Liver (tissue), 9 donors: ENCODE measurements around the gene RPS6KA1. TPM values are rescaled to one million over a fixed set of nuclear protein-coding genes. Genes with fewer than 3 reads are reported as not detected.

ENCODE experiments used
- DNase-seq: peaks from one replicate; pipeline ENCODE4 v3.0.0-alpha.2; 2017; ENCODE audit warnings: low spot score
- H3K27ac ChIP-seq, 2 donors: one replicate each; pipeline ENCODE4 v1.7.0; 2013; ENCODE audit warnings: inconsistent platforms in 2 of 2, low read length in 2 of 2, control low read depth in 1 of 2, low read depth in 1 of 2, mild to moderate bottlenecking in 1 of 2
- H3K27me3 ChIP-seq, 4 donors: one replicate each; pipeline versions ENCODE4 v1.6.1 to v1.7.0; 2013; ENCODE audit warnings: low read length in 3 of 4, inconsistent platforms in 1 of 4, mild to moderate bottlenecking in 1 of 4, moderate library complexity in 1 of 4; ENCODE audit not compliant: control insufficient read depth in 4 of 4, insufficient read depth in 4 of 4
- H3K36me3 ChIP-seq, 4 donors: one replicate each; pipeline versions ENCODE4 v1.6.1 to v1.7.0; 2013; ENCODE audit warnings: low read length in 3 of 4, mild to moderate bottlenecking in 3 of 4, low read depth in 1 of 4, moderate library complexity in 1 of 4; ENCODE audit not compliant: control insufficient read depth in 4 of 4, insufficient read depth in 3 of 4
- H3K4me1 ChIP-seq, 4 donors: one replicate each; pipeline versions ENCODE4 v1.6.1 to v1.7.0; 2013; ENCODE audit warnings: low read length in 3 of 4, mild to moderate bottlenecking in 3 of 4, moderate library complexity in 1 of 4; ENCODE audit not compliant: control insufficient read depth in 4 of 4, insufficient read depth in 4 of 4
- H3K4me3 ChIP-seq, 3 donors: one replicate each; pipeline versions ENCODE4 v1.6.1 to v1.7.0; 2013; ENCODE audit warnings: low read length in 3 of 3, control low read depth in 1 of 3, low read depth in 1 of 3, mild to moderate bottlenecking in 1 of 3
- H3K9ac ChIP-seq, 2 donors: one replicate each; pipeline ENCODE4 v1.7.0; 2013; ENCODE audit warnings: low read length in 2 of 2, mild to moderate bottlenecking in 2 of 2, moderate library complexity in 2 of 2, control low read depth in 1 of 2, low read depth in 1 of 2
- H3K9me3 ChIP-seq, 4 donors: one replicate each; pipeline versions ENCODE4 v1.6.1 to v1.7.0; 2013; ENCODE audit warnings: low read length in 3 of 4; ENCODE audit not compliant: control insufficient read depth in 4 of 4
- ATF3 ChIP-seq: IDR thresholded peaks from 2 replicates; pipeline ENCODE4 v1.6.1; 2016; ENCODE audit warnings: antibody characterized with exemption
- FOXA1 ChIP-seq: IDR thresholded peaks from 2 replicates; pipeline ENCODE4 v1.6.1; 2016; ENCODE audit warnings: antibody characterized with exemption
- GABPA ChIP-seq, 2 donors: IDR thresholded peaks in 1 of 2; conservative IDR thresholded peaks in 1 of 2; 2 replicates each; pipeline ENCODE4 v1.6.1; 2016; ENCODE audit warnings: antibody characterized with exemption in 2 of 2, mild to moderate bottlenecking in 1 of 2, moderate library complexity in 1 of 2
- HNF4A ChIP-seq, 2 donors: conservative IDR thresholded peaks; 2 replicates each; pipeline ENCODE4 v1.6.1; 2016; ENCODE audit warnings: antibody characterized with exemption in 2 of 2, mild to moderate bottlenecking in 2 of 2
- HNF4G ChIP-seq: IDR thresholded peaks from 2 replicates; pipeline ENCODE4 v1.6.1; 2016; ENCODE audit warnings: antibody characterized with exemption
- JUND ChIP-seq, 2 donors: IDR thresholded peaks; 2 replicates each; pipeline ENCODE4 v1.6.1; 2016; ENCODE audit warnings: antibody characterized with exemption in 2 of 2
- MAX ChIP-seq: IDR thresholded peaks from 2 replicates; pipeline ENCODE4 v1.6.1; 2016; ENCODE audit warnings: antibody characterized with exemption
- NR2F2 ChIP-seq: IDR thresholded peaks from 2 replicates; pipeline ENCODE4 v1.6.1; 2016; ENCODE audit warnings: antibody characterized with exemption
- RAD21 ChIP-seq, 2 donors: IDR thresholded peaks; 2 replicates each; pipeline ENCODE4 v1.6.1; 2016; ENCODE audit warnings: antibody characterized with exemption in 2 of 2, mild to moderate bottlenecking in 2 of 2
- REST ChIP-seq: IDR thresholded peaks from 2 replicates; pipeline ENCODE4 v1.6.1; 2016; ENCODE audit warnings: antibody characterized with exemption, mild to moderate bottlenecking
- RXRA ChIP-seq, 2 donors: IDR thresholded peaks; 2 replicates each; pipeline ENCODE4 v1.6.1; 2017 to 2018; ENCODE audit warnings: antibody characterized with exemption in 2 of 2, mild to moderate bottlenecking in 1 of 2
- SP1 ChIP-seq: IDR thresholded peaks from 2 replicates; pipeline ENCODE4 v1.6.1; 2018; ENCODE audit warnings: antibody characterized with exemption, mild to moderate bottlenecking
- TAF1 ChIP-seq: conservative IDR thresholded peaks from 2 replicates; pipeline ENCODE4 v1.6.1; 2016; ENCODE audit warnings: antibody characterized with exemption, mild to moderate bottlenecking
- ZBTB33 ChIP-seq: IDR thresholded peaks from 2 replicates; pipeline ENCODE4 v1.6.1; 2016; ENCODE audit warnings: antibody characterized with exemption
- WGBS: extraction: QIAGEN DNeasy Blood & Tissue Kit; methylation state at CpG from one replicate; pipeline ENCODE4 v1.1.7; 2013; 5-methylcytosine and 5-hydroxymethylcytosine counted together
- polyA plus RNA-seq, 2 donors: library from polyadenylated mRNA; stranded (reverse) in 1 of 2; unstranded in 1 of 2; fragments of 200-250 nt in 1 of 2; fragments of >200 nt in 1 of 2; fragmentation: Nextera tagmentation in 1 of 2; extraction: Ambion mirVana in 1 of 2; gene quantifications; one replicate each; pipeline versions ENCODE4 v1.2.1 to v1.2.3, GENCODE V29; 2013 to 2015
- total RNA-seq, 2 donors: library from RNA; depleted of rRNA; stranded (reverse); fragments of >200 nt; gene quantifications; one replicate each; pipeline ENCODE4 v1.2.3, GENCODE V29; 2014
- donor health status: healthy.
- donor health status: healthy.
- donor health status: healthy.
- donor health status: healthy.
- donor health status: healthy.

Gene RPS6KA1
- total and polyA plus RNA-seq, 4 donors = 4.0 to 26.8 (median 7.4) TPM

GRCh38 chr1:26545969-26546323 is 16.4 kb downstream of the RPS6KA1 start:
- no peaks in the 10 kb centered on the region for H3K36me3 ChIP-seq
- TF ChIP-seq HNF4G = no peak
- TF ChIP-seq SP1 = no peak
- TF ChIP-seq HNF4A (conservative IDR thresholded peaks at IDR 0.05) = no peak
- no peak overlapping the region for H3K9ac ChIP-seq
- no peaks in the 10 kb centered on the region for H3K4me1 ChIP-seq
- 71% methylated on average over 4 of the region's 4 CpGs for WGBS
- no peak for DNase-seq
- peak overlapping the region in 2 of 3 donors; percentile 39 to 41 for H3K4me3 ChIP-seq
- H3K27me3 ChIP-seq = no peaks in the 10 kb centered on the region
- H3K27ac ChIP-seq = peak overlapping the region; percentile 21 to 33
- no peaks in the 10 kb centered on the region for H3K9me3 ChIP-seq

- H3K27ac ChIP-seq = peak overlapping the region; percentile 21 to 33
- H3K4me1 ChIP-seq = no peaks in the 10 kb centered on the region
- no peak for DNase-seq
- H3K9me3 ChIP-seq = no peaks in the 10 kb centered on the region
- WGBS = 84% methylated on average over 8 of the region's 8 CpGs
- no peak for TF ChIP-seq FOXA1
- no peaks in the 10 kb centered on the region for H3K27me3 ChIP-seq
- H3K36me3 ChIP-seq = peaks cover 0 to 2% (median 0%) of the 10 kb centered on the region in 4 donors
- H3K4me3 ChIP-seq = peak overlapping the region in 2 of 3 donors; percentile 39 to 41
- H3K9ac ChIP-seq = no peak overlapping the region
These were observed 16.8 kb downstream of the RPS6KA1 start for GRCh38 chr1:26546375-26546774.

GRCh38 chr1:26546819-26547218 is 17.3 kb downstream of the RPS6KA1 start:
- Histone ChIP-seq H3K9ac (no peak overlapping the region), H3K27me3 (no peaks in the 10 kb centered on the region), H3K27ac (no peak overlapping the region), H3K9me3 (no peaks in the 10 kb centered on the region), H3K36me3 (peaks cover 0 to 2% (median under 1%) of the 10 kb centered on the region in 4 donors), H3K4me3 (no peak overlapping the region), H3K4me1 (no peaks in the 10 kb centered on the region)
- TF ChIP-seq RAD21 (IDR thresholded peaks at IDR 0.05) (no peak), REST (no peak), JUND (IDR thresholded peaks at IDR 0.05) (no peak), NR2F2 (no peak)
- DNase-seq = no peak
- 94% methylated on average over 7 of the region's 7 CpGs for WGBS

GRCh38 chr1:26548841-26549240 is 19.3 kb downstream of the RPS6KA1 start:
- H3K9me3 ChIP-seq = no peaks in the 10 kb centered on the region
- H3K27me3 ChIP-seq = no peaks in the 10 kb centered on the region
- no peak overlapping the region for H3K4me3 ChIP-seq
- H3K27ac ChIP-seq = no peak overlapping the region
- no peak for DNase-seq
- H3K9ac ChIP-seq = no peak overlapping the region
- peaks cover 0 to 3% (median 2%) of the 10 kb centered on the region in 4 donors for H3K36me3 ChIP-seq
- 94% methylated on average over 3 of the region's 3 CpGs for WGBS
- no peaks in the 10 kb centered on the region for H3K4me1 ChIP-seq
- TF ChIP-seq ZBTB33 (no peak), REST (no peak), HNF4G (no peak), ATF3 (no peak), NR2F2 (no peak), SP1 (no peak), JUND (IDR thresholded peaks at IDR 0.05) (no peak), MAX (no peak), GABPA (IDR thresholded peaks at IDR 0.05 in 1 of 2, conservative IDR thresholded peaks at IDR 0.05 in 1 of 2) (no peak), TAF1 (no peak), FOXA1 (no peak), RXRA (IDR thresholded peaks at IDR 0.05) (no peak), RAD21 (IDR thresholded peaks at IDR 0.05) (no peak)
